ENCODE results near the gene ACSF2. TPM values are rescaled to one million over a fixed set of nuclear protein-coding genes. Genes with fewer than 3 reads are reported as not detected.
A peak's percentile ranks its signal among the peaks of the same experiment; 100 is the strongest.

Gene ACSF2
- total and polyA plus RNA-seq, 2 of the 13 experiments (the other 11 are each of a cell fraction or from before 2014, with no cell fraction given) = 87.3 to 109 TPM

GRCh38 chr17:50426472-50426782, 409 bp downstream of the ACSF2 start (continued):
- TF ChIP-seq, protein P1, sequence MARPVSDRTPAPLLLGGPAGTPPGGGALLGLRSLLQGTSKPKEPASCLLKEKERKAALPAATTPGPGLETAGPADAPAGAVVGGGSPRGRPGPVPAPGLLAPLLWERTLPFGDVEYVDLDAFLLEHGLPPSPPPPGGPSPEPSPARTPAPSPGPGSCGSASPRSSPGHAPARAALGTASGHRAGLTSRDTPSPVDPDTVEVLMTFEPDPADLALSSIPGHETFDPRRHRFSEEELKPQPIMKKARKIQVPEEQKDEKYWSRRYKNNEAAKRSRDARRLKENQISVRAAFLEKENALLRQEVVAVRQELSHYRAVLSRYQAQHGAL (CRISPR knock-in tag; IDR thresholded peaks at IDR 0.05; ENCODE audit: not compliant biosample characterization) = no peak
- TF ChIP-seq, protein P2, sequence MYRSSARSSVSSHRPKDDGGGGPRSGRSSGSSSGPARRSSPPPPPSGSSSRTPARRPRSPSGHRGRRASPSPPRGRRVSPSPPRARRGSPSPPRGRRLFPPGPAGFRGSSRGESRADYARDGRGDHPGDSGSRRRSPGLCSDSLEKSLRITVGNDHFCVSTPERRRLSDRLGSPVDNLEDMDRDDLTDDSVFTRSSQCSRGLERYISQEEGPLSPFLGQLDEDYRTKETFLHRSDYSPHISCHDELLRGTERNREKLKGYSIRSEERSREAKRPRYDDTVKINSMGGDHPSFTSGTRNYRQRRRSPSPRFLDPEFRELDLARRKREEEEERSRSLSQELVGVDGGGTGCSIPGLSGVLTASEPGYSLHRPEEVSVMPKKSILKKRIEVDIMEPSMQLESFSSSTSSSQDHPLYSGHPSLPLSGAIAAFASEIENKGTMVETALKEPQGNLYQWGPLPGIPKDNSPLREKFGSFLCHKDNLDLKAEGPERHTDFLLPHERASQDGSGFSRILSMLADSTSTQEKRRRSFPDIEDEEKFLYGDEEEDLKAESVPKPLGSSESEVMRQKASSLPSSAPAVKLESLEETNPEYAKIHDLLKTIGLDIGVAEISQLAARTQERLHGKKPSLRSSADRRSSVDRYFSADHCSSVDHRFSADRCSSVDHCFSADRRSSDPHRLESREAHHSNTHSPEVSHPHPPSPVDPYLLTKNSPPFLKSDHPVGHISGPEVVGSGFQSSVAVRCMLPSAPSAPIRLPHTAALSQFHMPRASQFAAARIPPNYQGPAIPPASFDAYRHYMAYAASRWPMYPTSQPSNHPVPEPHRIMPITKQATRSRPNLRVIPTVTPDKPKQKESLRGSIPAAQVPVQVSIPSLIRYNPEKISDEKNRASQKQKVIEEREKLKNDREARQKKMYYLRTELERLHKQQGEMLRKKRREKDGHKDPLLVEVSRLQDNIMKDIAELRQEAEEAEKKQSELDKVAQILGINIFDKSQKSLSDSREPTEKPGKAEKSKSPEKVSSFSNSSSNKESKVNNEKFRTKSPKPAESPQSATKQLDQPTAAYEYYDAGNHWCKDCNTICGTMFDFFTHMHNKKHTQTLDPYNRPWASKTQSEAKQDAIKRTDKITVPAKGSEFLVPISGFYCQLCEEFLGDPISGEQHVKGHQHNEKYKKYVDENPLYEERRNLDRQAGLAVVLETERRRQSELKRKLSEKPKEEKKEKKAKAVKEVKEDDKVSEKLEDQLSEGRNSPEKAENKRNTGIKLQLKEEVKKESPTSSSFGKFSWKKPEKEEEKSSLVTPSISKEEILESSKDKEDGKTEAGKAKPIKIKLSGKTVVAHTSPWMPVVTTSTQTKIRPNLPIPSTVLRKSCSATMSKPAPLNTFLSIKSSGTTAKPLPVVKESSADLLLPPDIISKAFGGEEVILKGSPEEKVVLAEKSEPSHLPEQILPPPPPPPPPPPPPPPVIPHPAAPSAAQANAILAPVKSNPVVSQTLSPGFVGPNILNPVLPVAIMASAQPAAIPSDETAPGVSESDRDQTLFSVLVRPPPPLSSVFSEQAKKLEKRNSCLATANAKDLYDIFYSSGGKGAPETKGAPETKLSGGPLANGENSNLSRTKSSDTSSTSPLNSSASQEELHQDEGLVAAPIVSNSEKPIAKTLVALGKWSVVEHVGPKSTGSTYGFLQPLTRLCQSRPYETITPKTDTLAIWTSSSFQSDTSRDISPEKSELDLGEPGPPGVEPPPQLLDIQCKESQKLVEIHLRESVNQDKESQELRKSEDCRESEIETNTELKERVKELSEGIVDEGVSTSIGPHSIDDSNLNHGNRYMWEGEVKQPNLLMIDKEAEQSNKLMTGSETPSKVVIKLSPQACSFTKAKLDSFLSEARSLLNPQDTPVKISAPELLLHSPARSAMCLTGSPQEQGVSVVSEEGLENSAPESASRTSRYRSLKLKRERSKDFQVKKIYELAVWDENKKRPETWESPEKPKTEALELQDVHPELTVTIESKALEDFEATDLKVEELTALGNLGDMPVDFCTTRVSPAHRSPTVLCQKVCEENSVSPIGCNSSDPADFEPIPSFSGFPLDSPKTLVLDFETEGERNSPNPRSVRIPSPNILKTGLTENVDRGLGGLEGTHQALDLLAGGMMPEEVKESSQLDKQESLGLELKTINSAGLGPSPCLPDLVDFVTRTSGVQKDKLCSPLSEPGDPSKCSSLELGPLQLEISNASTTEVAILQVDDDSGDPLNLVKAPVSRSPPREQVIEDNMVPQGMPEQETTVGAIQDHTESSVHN (CRISPR knock-in tag; IDR thresholded peaks at IDR 0.05) = no peak
- 0 out of 2 replicates have a peak, but pooled peaks have one; percentile 7 for TF ChIP-seq ZNF619 (CRISPR knock-in tag; IDR thresholded peaks at IDR 0.05)
- no peak for TF ChIP-seq PCBP1 (IDR thresholded peaks at IDR 0.05; ENCODE audit: borderline replicate concordance, low read depth, low read length)
- no peak for TF ChIP-seq HNF4G (IDR thresholded peaks at IDR 0.05; ENCODE audit: borderline replicate concordance, low read depth, low read length)
- TF ChIP-seq HNF4G (CRISPR knock-in tag; IDR thresholded peaks at IDR 0.05; ENCODE audit: borderline replicate concordance, low read depth) = no peak
- no peak for TF ChIP-seq KDM4B (CRISPR knock-in tag; IDR thresholded peaks at IDR 0.05)
- no peak; the same call in 1 of the 2 replicates for TF ChIP-seq ZNF687 (CRISPR knock-in tag; IDR thresholded peaks at IDR 0.05)
- TF ChIP-seq ZBTB7A (CRISPR knock-in tag; IDR thresholded peaks at IDR 0.05) = no peak
- no peak; the same call in 1 of the 2 replicates for TF ChIP-seq ZNF563 (CRISPR knock-in tag; IDR thresholded peaks at IDR 0.05)
- no peak for TF ChIP-seq NFYC (CRISPR knock-in tag; IDR thresholded peaks at IDR 0.05)
- TF ChIP-seq AHR (CRISPR knock-in tag; IDR thresholded peaks at IDR 0.05) = no peak
- no peak for TF ChIP-seq ZNF7 (CRISPR knock-in tag; IDR thresholded peaks at IDR 0.05)
- TF ChIP-seq, protein P3, sequence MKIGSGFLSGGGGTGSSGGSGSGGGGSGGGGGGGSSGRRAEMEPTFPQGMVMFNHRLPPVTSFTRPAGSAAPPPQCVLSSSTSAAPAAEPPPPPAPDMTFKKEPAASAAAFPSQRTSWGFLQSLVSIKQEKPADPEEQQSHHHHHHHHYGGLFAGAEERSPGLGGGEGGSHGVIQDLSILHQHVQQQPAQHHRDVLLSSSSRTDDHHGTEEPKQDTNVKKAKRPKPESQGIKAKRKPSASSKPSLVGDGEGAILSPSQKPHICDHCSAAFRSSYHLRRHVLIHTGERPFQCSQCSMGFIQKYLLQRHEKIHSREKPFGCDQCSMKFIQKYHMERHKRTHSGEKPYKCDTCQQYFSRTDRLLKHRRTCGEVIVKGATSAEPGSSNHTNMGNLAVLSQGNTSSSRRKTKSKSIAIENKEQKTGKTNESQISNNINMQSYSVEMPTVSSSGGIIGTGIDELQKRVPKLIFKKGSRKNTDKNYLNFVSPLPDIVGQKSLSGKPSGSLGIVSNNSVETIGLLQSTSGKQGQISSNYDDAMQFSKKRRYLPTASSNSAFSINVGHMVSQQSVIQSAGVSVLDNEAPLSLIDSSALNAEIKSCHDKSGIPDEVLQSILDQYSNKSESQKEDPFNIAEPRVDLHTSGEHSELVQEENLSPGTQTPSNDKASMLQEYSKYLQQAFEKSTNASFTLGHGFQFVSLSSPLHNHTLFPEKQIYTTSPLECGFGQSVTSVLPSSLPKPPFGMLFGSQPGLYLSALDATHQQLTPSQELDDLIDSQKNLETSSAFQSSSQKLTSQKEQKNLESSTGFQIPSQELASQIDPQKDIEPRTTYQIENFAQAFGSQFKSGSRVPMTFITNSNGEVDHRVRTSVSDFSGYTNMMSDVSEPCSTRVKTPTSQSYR (CRISPR knock-in tag; IDR thresholded peaks at IDR 0.05; ENCODE audit: borderline replicate concordance) = no peak

Measured in HepG2 (cell line).